GM21423 (cell line): Measurements from ENCODE around the gene WAC.
"Not testable (repeated sequence)": the region's sequence is repeated elsewhere in the genome, so short reads cannot be mapped to it uniquely, and the experiment has no call there.

Experiments used
- ATAC-seq: cut with Tn5 transposase; IDR thresholded peaks from one replicate; pipeline ENCODE4 v1.9.1; 2021; ENCODE audit warnings: mild to moderate bottlenecking, moderate library complexity; ENCODE audit not compliant: unreplicated experiment

The WAC gene

GRCh38 chr10:28604567-28605536 is 71.9 kb downstream of the WAC start:
- no peak for ATAC-seq

GRCh38 chr10:28606568-28606967 is 73.7 kb downstream of the WAC start:
- ATAC-seq, result no peak

GRCh38 chr10:28609636-28610035 is 76.7 kb downstream of the WAC start:
- ATAC-seq, result not testable (repeated sequence)

GRCh38 chr10:28612877-28613276 is 80.0 kb downstream of the WAC start:
- ATAC-seq, result no peak

- ATAC-seq, result no peak
These were observed 83.6 kb downstream of the WAC start for GRCh38 chr10:28616514-28616913.

- ATAC-seq, result no peak
These were observed 86.5 kb downstream of the WAC start for GRCh38 chr10:28619455-28619854.

GRCh38 chr10:28620251-28620650 is 87.3 kb downstream of the WAC start:
- ATAC-seq, result no peak

- ATAC-seq, result no peak
These were observed 90.6 kb downstream of the WAC start for GRCh38 chr10:28623483-28623882.

- peak; percentile 38 for ATAC-seq
These were observed 91.4 kb downstream of the WAC start for GRCh38 chr10:28624351-28624750.

GRCh38 chr10:28627102-28627501 is 94.2 kb downstream of the WAC start:
- no peak for ATAC-seq

GRCh38 chr10:28628184-28628893 is 95.4 kb downstream of the WAC start:
- ATAC-seq, result peak; percentile 61

GRCh38 chr10:28631896-28632583 is 99.1 kb downstream of the WAC start:
- ATAC-seq, result no peak

- no peak for ATAC-seq
These were observed 99.6 kb downstream of the WAC start for GRCh38 chr10:28632584-28632945.

GRCh38 chr10:28633750-28634149 is 100.8 kb downstream of the WAC start:
- ATAC-seq, result no peak

- no peak for ATAC-seq
These were observed 104.4 kb downstream of the WAC start for GRCh38 chr10:28637346-28637745.

- no peak for ATAC-seq
These were observed 105.5 kb downstream of the WAC start for GRCh38 chr10:28638392-28638791.

- ATAC-seq, result no peak
These were observed 107.6 kb downstream of the WAC start for GRCh38 chr10:28640551-28640950.

- ATAC-seq, result no peak
These were observed 111.7 kb downstream of the WAC start for GRCh38 chr10:28644647-28645046.

GRCh38 chr10:28652106-28652505 is 119.2 kb downstream of the WAC start:
- no peak for ATAC-seq

- no peak for ATAC-seq
These were observed 119.8 kb downstream of the WAC start for GRCh38 chr10:28652703-28653102.

- not testable (repeated sequence) for ATAC-seq
These were observed 125.9 kb downstream of the WAC start for GRCh38 chr10:28658824-28659223.
